CD1c-positive myeloid dendritic cell (primary cell): ENCODE measurements around the gene OSBPL8.
A peak's percentile ranks its signal among the peaks of the same experiment; 100 is the strongest.
"Not testable (repeated sequence)": the region's sequence is repeated elsewhere in the genome, so short reads cannot be mapped to it uniquely, and the experiment has no call there.

ENCODE experiments used
- DNase-seq: peaks from one replicate; pipeline ENCODE4 v3.0.0-alpha.2; 2016; ENCODE audit errors: extremely low spot score

OSBPL8 gene

GRCh38 chr12:76529226-76529918, 30.2 kb downstream of the OSBPL8 start:
- no peak for DNase-seq

GRCh38 chr12:76523408-76523807, 36.2 kb downstream of the OSBPL8 start:
- no peak for DNase-seq

- no peak for DNase-seq
These were observed 39.2 kb downstream of the OSBPL8 start for GRCh38 chr12:76520348-76520747.

GRCh38 chr12:76519538-76519937, 40.0 kb downstream of the OSBPL8 start:
- no peak for DNase-seq

- no peak for DNase-seq
These were observed 40.9 kb downstream of the OSBPL8 start for GRCh38 chr12:76518699-76519098.

GRCh38 chr12:76515271-76515670, 44.3 kb downstream of the OSBPL8 start:
- no peak for DNase-seq

GRCh38 chr12:76511116-76511716, 48.4 kb downstream of the OSBPL8 start:
- DNase-seq: peak; percentile 17

- DNase-seq: no peak
These were observed 51.2 kb downstream of the OSBPL8 start for GRCh38 chr12:76508128-76508980.

- no peak for DNase-seq
These were observed 53.4 kb downstream of the OSBPL8 start for GRCh38 chr12:76506149-76506548.

GRCh38 chr12:76505050-76505449, 54.5 kb downstream of the OSBPL8 start:
- DNase-seq: no peak

GRCh38 chr12:76504606-76505005, 55.0 kb downstream of the OSBPL8 start:
- no peak for DNase-seq

- DNase-seq: no peak
These were observed 55.6 kb downstream of the OSBPL8 start for GRCh38 chr12:76503957-76504356.

GRCh38 chr12:76501390-76501789, 58.2 kb downstream of the OSBPL8 start:
- no peak for DNase-seq

GRCh38 chr12:76499136-76499535, 60.4 kb downstream of the OSBPL8 start:
- DNase-seq: not testable (repeated sequence)

- DNase-seq: no peak
These were observed 64.0 kb downstream of the OSBPL8 start for GRCh38 chr12:76495556-76495955.

- DNase-seq: no peak
These were observed 68.3 kb downstream of the OSBPL8 start for GRCh38 chr12:76491292-76491691.

- DNase-seq: no peak
These were observed 68.8 kb downstream of the OSBPL8 start for GRCh38 chr12:76490763-76491162.

GRCh38 chr12:76489737-76490136, 69.8 kb downstream of the OSBPL8 start:
- DNase-seq: no peak

GRCh38 chr12:76486011-76486410, 73.6 kb downstream of the OSBPL8 start:
- no peak for DNase-seq

- peak; percentile 13 for DNase-seq
These were observed 78.8 kb downstream of the OSBPL8 start for GRCh38 chr12:76480796-76481195.

GRCh38 chr12:76478045-76478444, 81.5 kb downstream of the OSBPL8 start:
- DNase-seq: no peak

- not testable (repeated sequence) for DNase-seq
These were observed 86.7 kb downstream of the OSBPL8 start for GRCh38 chr12:76472862-76473261.

- DNase-seq: no peak
These were observed 88.0 kb downstream of the OSBPL8 start for GRCh38 chr12:76471579-76471978.
